ENCODE results near the gene RNF19B. TPM values are rescaled to one million over a fixed set of nuclear protein-coding genes. Genes with fewer than 3 reads are reported as not detected.

RNF19B gene
- total and polyA plus RNA-seq, 2 donors from 2014 or later: 17.3 to 30.8 TPM

- Histone ChIP-seq H3K9ac (ENCODE audit: low read length in 3 of 3) (no peak overlapping the region), H3K36me3 (ENCODE audit: control insufficient read depth in 2 of 3, insufficient read depth in 3 of 3, low read length in 3 of 3) (no peaks in the 10 kb centered on the region), H3K9me3 (ENCODE audit: control insufficient read depth in 2 of 3, insufficient read depth in 1 of 3, low read length in 3 of 3) (no peaks in the 10 kb centered on the region), H3K27me3 (ENCODE audit: control insufficient read depth, insufficient read depth, low read length) (peaks cover 3% of the 10 kb centered on the region), H3K4me1 (ENCODE audit: control insufficient read depth in 2 of 3, insufficient read depth in 2 of 3, low read depth in 1 of 3, low read length in 3 of 3) (peaks cover 0 to 7% (median 4%) of the 10 kb centered on the region in 3 donors), H3K4me3 (ENCODE audit: low read length in 3 of 3) (no peak overlapping the region), H3K27ac (ENCODE audit: low read depth in 2 of 2, low read length in 2 of 2) (no peak overlapping the region)
- DNase-seq (no peak), FAIRE-seq (no peak)
- intact Hi-C loops (cut with DNase I): no loop called here
- no peak for TF ChIP-seq CTCF (IDR thresholded peaks at IDR 0.05; ENCODE audit: borderline replicate concordance, extremely low read depth, insufficient read depth)
Observed at GRCh38 chr1:32967888-32968568, 3.4 kb upstream of the RNF19B start.

GRCh38 chr1:32966900-32967299 is 2.3 kb upstream of the RNF19B start:
- H3K27ac ChIP-seq (ENCODE audit: low read depth in 2 of 2, low read length in 2 of 2): no peak overlapping the region
- H3K4me1 ChIP-seq (ENCODE audit: control insufficient read depth in 2 of 3, insufficient read depth in 2 of 3, low read depth in 1 of 3, low read length in 3 of 3): peaks cover 0 to 2% (median 0%) of the 10 kb centered on the region in 3 donors
- H3K4me3 ChIP-seq (ENCODE audit: low read length in 3 of 3): no peak overlapping the region
- H3K36me3 ChIP-seq (ENCODE audit: control insufficient read depth in 2 of 3, insufficient read depth in 3 of 3, low read length in 3 of 3): no peaks in the 10 kb centered on the region
- no peak for TF ChIP-seq CTCF (IDR thresholded peaks at IDR 0.05; ENCODE audit: borderline replicate concordance, extremely low read depth, insufficient read depth)
- no peak overlapping the region for H3K9ac ChIP-seq (ENCODE audit: low read length in 3 of 3)
- FAIRE-seq: no peak
- H3K9me3 ChIP-seq (ENCODE audit: control insufficient read depth in 2 of 3, insufficient read depth in 1 of 3, low read length in 3 of 3): no peaks in the 10 kb centered on the region
- no peak for DNase-seq
- no peaks in the 10 kb centered on the region for H3K27me3 ChIP-seq (ENCODE audit: control insufficient read depth, insufficient read depth, low read length)
- intact Hi-C loops (cut with DNase I): no loop called here

GRCh38 chr1:32965251-32965747 is 690 bp upstream of the RNF19B start:
- no peak for TF ChIP-seq CTCF (IDR thresholded peaks at IDR 0.05; ENCODE audit: borderline replicate concordance, extremely low read depth, insufficient read depth)
- intact Hi-C loops (cut with DNase I): no loop called here
- Histone ChIP-seq H3K4me1 (ENCODE audit: control insufficient read depth in 2 of 3, insufficient read depth in 2 of 3, low read depth in 1 of 3, low read length in 3 of 3) (peaks cover 0 to 4% (median 2%) of the 10 kb centered on the region in 3 donors), H3K27me3 (ENCODE audit: control insufficient read depth, insufficient read depth, low read length) (no peaks in the 10 kb centered on the region), H3K27ac (ENCODE audit: low read depth in 2 of 2, low read length in 2 of 2) (peak overlapping the region in 1 of 2 donors; percentile 60), H3K4me3 (ENCODE audit: low read length in 3 of 3) (peak overlapping the region; percentile 59 to 83 (median 72)), H3K9ac (ENCODE audit: low read length in 3 of 3) (peak overlapping the region in 2 of 3 donors; percentile 16 to 67), H3K36me3 (ENCODE audit: control insufficient read depth in 2 of 3, insufficient read depth in 3 of 3, low read length in 3 of 3) (no peaks in the 10 kb centered on the region), H3K9me3 (ENCODE audit: control insufficient read depth in 2 of 3, insufficient read depth in 1 of 3, low read length in 3 of 3) (no peaks in the 10 kb centered on the region)
- no peak for FAIRE-seq
- peak in 1 of 5 donors; percentile 54 for DNase-seq
